Activated CD4-positive, alpha-beta T cell treated with anti-CD3 and anti-CD28 coated beads, Interleukin-2, amount 10 ng/mL, durations not matched to agents 7 days and 5 days (primary cell): Measurements from ENCODE around the gene FYB2. TPM values are rescaled to one million over a fixed set of nuclear protein-coding genes. Genes with fewer than 3 reads are reported as not detected.

Experiments
- CTCF ChIA-PET: fragments of 350-600 bp; sonication (Branson Sonifier 250); formaldehyde crosslinking; loops from one replicate; lab custom pipeline; 2021; ENCODE audit warnings: antibody characterized with exemption; lab: Charles Lee
- POLR2A ChIA-PET: fragments of 350-600 bp; sonication (Branson Sonifier 250); formaldehyde crosslinking; loops from one replicate; lab custom pipeline; 2021; ENCODE audit warnings: antibody characterized with exemption; lab: Charles Lee
- DNase-seq: peaks from one replicate; pipeline ENCODE4 v3.0.0-alpha.2; 2020
- H3K27ac Mint-ChIP-seq: one replicate; pipeline ENCODE4 v1.8.0; 2021; ENCODE audit warnings: mild to moderate bottlenecking, moderate library complexity, mixed read lengths
- H3K27me3 Mint-ChIP-seq: one replicate; pipeline ENCODE4 v1.8.0; 2021; ENCODE audit warnings: mixed read lengths
- H3K36me3 Mint-ChIP-seq: one replicate; pipeline ENCODE4 v1.8.0; 2021; ENCODE audit warnings: low read depth, mixed read lengths
- H3K4me1 Mint-ChIP-seq: one replicate; pipeline ENCODE4 v1.8.0; 2021; ENCODE audit warnings: mixed read lengths
- H3K4me3 Mint-ChIP-seq: one replicate; pipeline ENCODE4 v1.8.0; 2021; ENCODE audit warnings: mild to moderate bottlenecking, moderate library complexity, mixed read lengths
- H3K9me3 Mint-ChIP-seq: one replicate; pipeline ENCODE4 v1.8.0; 2021; ENCODE audit warnings: mixed read lengths
- total RNA-seq, 2 experiments: library from RNA; stranded (reverse); gene quantifications; one replicate each; pipeline ENCODE4 v1.2.3, GENCODE V29; 2021

Gene FYB2
- total RNA-seq, 2 experiments from 2014 or later = not detected

DNA sequence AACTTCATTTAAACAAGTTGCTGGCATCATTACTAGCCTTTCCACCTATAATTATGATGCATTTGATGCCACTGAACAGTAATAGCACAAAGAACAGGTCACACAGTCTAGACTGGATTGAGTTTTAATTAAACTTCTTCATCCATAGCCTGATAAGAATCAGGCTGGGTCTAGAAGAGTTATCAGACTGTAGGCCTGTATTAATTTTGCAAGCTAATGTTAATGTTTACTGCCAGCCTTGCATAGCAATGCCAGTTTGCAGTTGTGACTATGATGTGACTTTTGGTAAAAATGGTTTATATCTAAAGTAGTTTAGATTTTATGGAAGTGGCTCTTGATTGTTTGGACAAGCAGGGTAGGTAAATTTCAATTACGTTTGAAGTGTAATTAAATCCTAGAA lies 106.1 kb downstream of the FYB2 start:
- Mint-ChIP-seq H3K27me3 (peaks cover 12% of the 10 kb centered on the region), H3K4me1 (no peaks in the 10 kb centered on the region), H3K4me3 (no peak overlapping the region), H3K36me3 (no peaks in the 10 kb centered on the region), H3K9me3 (no peaks in the 10 kb centered on the region), H3K27ac (no peak overlapping the region)
- no peak for DNase-seq
- ChIA-PET CTCF (no interaction called here), POLR2A (no interaction called here)

DNA sequence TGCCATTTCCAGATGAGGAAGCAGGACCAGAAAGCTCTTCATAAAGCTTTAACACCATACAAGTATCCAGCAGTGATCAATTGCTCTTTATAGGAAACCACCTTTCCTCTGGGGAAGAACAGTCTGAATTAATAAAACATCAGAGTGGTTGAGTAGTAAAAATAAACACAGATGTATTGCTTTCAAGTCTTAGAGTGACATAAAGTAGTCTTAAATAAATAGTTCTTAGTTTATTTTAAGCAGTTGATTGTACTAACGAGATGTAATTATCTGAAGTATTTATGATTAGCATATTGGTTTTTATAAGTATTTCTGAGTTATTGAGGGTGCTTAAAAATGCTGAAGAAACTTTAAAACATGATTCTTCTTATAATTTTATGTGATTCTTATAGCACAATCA lies 107.1 kb downstream of the FYB2 start:
- no peak overlapping the region for H3K27ac Mint-ChIP-seq
- ChIA-PET CTCF (interaction anchor here (0.6 kb wide), 1 partner anchor 1392 kb away, joined by 3 read pairs; no protein-coding TSS in a partner anchor), POLR2A (no interaction called here)
- no peaks in the 10 kb centered on the region for H3K9me3 Mint-ChIP-seq
- no peaks in the 10 kb centered on the region for H3K36me3 Mint-ChIP-seq
- peaks cover 14% of the 10 kb centered on the region for H3K27me3 Mint-ChIP-seq
- no peaks in the 10 kb centered on the region for H3K4me1 Mint-ChIP-seq
- no peak for DNase-seq
- H3K4me3 Mint-ChIP-seq = no peak overlapping the region

DNA sequence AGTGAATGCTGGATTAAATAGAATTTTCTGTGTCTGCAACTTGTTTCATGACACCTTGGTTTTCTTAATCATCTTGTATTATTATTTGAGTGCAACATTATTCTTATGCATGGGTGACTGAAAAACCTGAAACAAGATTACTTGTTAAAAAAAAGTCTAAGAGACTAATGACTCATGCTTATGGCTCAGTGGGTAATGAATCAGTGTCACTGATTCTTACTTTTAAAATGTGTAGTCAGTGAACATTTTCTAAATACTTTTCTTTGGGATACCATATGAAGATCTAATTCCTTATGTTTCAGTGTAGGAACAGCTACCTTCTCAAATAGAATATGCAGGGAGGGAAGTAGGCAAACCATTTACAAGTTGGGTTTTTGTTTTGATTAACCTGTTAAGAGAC lies 108.6 kb downstream of the FYB2 start:
- Mint-ChIP-seq H3K4me3 (no peak overlapping the region), H3K9me3 (no peaks in the 10 kb centered on the region), H3K36me3 (no peaks in the 10 kb centered on the region), H3K27me3 (peaks cover 14% of the 10 kb centered on the region), H3K4me1 (no peaks in the 10 kb centered on the region), H3K27ac (no peak overlapping the region)
- POLR2A ChIA-PET = no interaction called here
- DNase-seq = no peak
- CTCF ChIA-PET = no interaction called here

DNA sequence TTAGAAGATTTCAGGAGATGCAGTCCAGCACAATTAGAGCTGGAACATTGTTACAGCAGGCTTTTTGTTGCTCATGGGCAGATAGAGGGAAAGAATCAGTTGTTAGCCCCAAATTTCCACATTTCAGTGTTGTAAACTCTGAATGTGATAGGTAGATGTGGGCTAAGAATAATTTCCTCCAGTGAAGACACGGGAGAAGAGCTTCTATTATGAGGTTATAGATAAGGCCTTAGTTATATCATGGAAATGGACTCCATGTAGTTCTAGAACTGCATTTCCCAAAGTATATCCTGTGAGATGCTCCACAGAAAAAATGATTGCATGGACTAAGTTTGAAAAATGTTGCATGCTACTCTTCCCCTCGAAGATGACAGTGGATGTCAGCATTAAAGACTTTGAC lies 109.2 kb downstream of the FYB2 start:
- no peak for DNase-seq
- H3K4me1 Mint-ChIP-seq = no peaks in the 10 kb centered on the region
- H3K36me3 Mint-ChIP-seq = no peaks in the 10 kb centered on the region
- H3K27ac Mint-ChIP-seq = no peak overlapping the region
- H3K9me3 Mint-ChIP-seq = no peaks in the 10 kb centered on the region
- peaks cover 14% of the 10 kb centered on the region for H3K27me3 Mint-ChIP-seq
- CTCF ChIA-PET = no interaction called here
- H3K4me3 Mint-ChIP-seq = no peak overlapping the region
- POLR2A ChIA-PET = no interaction called here

DNA sequence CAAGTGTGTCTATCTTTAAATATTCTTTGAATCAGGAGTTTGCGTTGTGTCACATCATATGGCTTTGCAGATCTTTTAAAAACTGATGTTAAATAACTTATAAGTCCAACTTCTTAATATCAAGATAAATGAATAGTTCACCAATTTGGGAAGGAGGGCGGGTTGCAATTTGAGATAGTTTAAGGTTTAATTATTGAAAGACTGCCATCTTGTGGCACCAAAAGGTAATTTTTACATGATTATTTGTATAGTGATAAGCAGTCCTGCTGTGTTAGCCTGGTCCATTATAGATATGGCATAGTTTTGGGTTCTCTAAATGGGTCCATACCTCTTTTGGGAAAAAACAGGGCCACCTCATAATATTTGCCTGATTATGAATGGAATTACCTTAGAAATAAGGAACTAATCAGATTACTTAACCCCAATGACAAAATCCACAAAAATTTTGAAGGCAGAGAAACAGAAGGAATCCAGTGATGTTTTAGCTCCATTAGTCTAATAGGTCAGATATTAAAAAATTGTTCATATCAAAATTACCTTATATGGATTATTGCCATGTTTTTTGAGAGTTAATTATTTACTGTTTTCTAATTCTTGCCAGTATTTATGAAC lies 109.8 kb downstream of the FYB2 start:
- no peak overlapping the region for H3K27ac Mint-ChIP-seq
- no peaks in the 10 kb centered on the region for H3K9me3 Mint-ChIP-seq

DNA sequence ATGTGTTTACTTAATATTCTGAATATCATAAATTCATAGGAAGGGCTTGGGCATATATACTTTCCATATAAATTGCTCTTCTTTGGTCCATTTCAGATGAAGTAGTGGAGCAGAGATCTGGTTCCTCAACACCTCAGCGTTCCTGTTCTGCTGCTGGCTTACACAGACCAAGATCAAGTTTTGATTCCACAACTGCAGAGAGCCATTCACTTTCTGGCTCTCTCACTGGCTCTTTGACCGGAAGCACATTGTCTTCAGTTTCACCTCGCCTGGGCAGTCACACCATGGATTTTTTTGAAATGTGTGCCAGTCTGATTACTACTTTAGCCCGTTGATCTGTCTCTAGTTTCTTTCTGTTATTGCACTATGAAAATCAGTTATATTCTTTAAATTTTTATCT lies 111.8 kb downstream of the FYB2 start:
- H3K27me3 Mint-ChIP-seq = peaks cover 12% of the 10 kb centered on the region
- H3K4me3 Mint-ChIP-seq = no peak overlapping the region
- no peaks in the 10 kb centered on the region for H3K9me3 Mint-ChIP-seq
- ChIA-PET CTCF (no interaction called here), POLR2A (no interaction called here)
- no peaks in the 10 kb centered on the region for H3K4me1 Mint-ChIP-seq
- no peak for DNase-seq
- H3K36me3 Mint-ChIP-seq = no peaks in the 10 kb centered on the region
- H3K27ac Mint-ChIP-seq = no peak overlapping the region

More for the DNA sequence above, 109.8 kb downstream of the FYB2 start:
- Mint-ChIP-seq H3K4me3 (no peak overlapping the region), H3K36me3 (no peaks in the 10 kb centered on the region), H3K4me1 (no peaks in the 10 kb centered on the region), H3K27me3 (peaks cover 14% of the 10 kb centered on the region)
- peak; percentile 8 for DNase-seq
- ChIA-PET CTCF (no interaction called here), POLR2A (no interaction called here)

DNA sequence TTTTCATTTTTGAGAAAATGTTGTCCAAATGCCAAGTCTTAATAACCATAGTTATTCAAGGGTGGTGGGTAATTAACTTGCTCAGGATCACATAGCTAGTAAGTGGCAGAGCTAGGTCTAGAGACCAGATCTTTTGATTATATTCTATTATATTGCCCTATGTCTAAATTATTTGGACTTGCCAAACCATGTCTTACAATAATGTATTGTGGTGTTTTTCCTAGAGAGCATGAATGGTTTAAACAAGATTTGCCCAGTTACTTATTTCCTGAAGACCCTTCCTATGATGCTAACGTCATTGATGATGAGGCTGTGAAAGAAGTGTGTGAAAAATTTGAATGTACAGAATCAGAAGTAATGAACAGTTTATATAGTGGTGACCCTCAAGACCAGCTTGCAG lies 115.5 kb downstream of the FYB2 start:
- no peak for DNase-seq
- no peaks in the 10 kb centered on the region for H3K36me3 Mint-ChIP-seq
- no peaks in the 10 kb centered on the region for H3K9me3 Mint-ChIP-seq

DNA sequence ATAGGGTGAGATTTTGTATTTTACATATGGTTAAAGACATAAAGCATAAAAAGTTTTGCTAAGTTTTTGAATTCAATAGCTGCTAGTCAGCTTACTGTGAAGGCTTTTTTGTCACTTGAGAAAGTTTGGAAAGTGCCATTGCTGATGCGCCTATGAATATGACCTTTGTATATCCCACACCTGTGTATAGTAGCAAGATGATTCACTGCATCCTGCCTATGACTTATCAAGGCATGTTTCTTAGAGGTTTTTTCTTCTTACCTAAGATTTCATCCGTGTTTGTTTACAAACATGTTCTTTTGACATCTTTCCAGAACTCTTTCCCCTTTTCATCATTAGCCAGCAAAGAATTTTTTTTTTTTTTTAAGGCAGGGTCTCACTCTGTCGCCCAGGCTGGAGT lies 122.5 kb downstream of the FYB2 start:
- POLR2A ChIA-PET = no interaction called here
- no peak for DNase-seq
- Mint-ChIP-seq H3K27ac (no peak overlapping the region), H3K9me3 (no peaks in the 10 kb centered on the region), H3K4me3 (no peak overlapping the region), H3K36me3 (no peaks in the 10 kb centered on the region), H3K27me3 (peaks cover 2% of the 10 kb centered on the region), H3K4me1 (no peaks in the 10 kb centered on the region)
- CTCF ChIA-PET = no interaction called here

More for the DNA sequence above, 115.5 kb downstream of the FYB2 start:
- Mint-ChIP-seq H3K27ac (no peak overlapping the region), H3K4me3 (no peak overlapping the region), H3K27me3 (peaks cover 6% of the 10 kb centered on the region), H3K4me1 (no peaks in the 10 kb centered on the region)
- ChIA-PET CTCF (no interaction called here), POLR2A (no interaction called here)

DNA sequence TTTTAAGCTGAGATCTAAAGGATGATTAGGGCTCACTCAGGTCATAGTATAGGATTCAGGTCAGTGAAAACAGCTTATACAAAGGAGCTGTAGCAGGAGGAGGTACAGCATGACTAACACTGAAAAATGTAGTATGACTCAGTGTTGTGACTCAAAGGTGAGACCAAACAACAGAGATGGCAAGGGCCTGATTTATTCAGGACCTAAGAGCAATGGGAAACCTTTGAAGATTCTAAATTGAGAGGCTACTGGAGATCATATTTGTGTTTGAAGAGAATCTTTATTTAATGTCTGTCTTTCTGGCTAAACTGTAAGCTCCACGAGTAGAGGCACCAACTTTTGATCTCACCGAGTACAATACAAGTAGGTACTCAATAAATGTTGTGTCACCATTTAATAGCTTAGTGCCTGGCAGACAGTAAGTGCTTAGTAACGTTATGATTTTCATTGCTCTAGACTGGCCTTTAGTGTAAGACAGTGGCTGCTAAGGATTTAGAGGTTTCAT lies 130.6 kb downstream of the FYB2 start:
- no peak overlapping the region for H3K4me3 Mint-ChIP-seq
- no peaks in the 10 kb centered on the region for H3K27me3 Mint-ChIP-seq
- H3K27ac Mint-ChIP-seq = no peak overlapping the region
- ChIA-PET POLR2A (no interaction called here), CTCF (no interaction called here)
- no peak for DNase-seq
- no peaks in the 10 kb centered on the region for H3K36me3 Mint-ChIP-seq
- H3K4me1 Mint-ChIP-seq = no peaks in the 10 kb centered on the region
- H3K9me3 Mint-ChIP-seq = peaks cover 2% of the 10 kb centered on the region

DNA sequence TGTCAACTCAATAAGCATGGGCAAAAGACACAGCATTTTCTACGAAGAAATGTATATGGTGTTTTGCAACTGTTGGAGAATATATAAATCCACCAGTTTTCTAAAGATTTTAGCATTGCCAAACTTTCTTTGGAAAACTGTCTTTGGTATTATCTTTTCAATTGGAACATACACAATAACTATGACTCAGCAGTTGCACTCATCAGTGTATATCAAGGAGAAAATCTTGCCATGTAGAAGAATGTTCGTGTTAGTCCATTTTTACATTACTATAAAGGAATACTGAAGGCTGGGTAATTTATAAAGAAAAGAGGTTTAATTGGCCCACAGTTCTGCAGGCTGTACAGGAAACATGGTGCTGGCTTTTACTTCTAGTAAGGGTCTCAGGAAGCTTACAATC lies 133.0 kb downstream of the FYB2 start:
- DNase-seq = no peak
- Mint-ChIP-seq H3K36me3 (no peaks in the 10 kb centered on the region), H3K27ac (no peak overlapping the region), H3K9me3 (peaks cover 2% of the 10 kb centered on the region), H3K27me3 (no peaks in the 10 kb centered on the region), H3K4me3 (no peak overlapping the region), H3K4me1 (no peaks in the 10 kb centered on the region)
- CTCF ChIA-PET = no interaction called here
- POLR2A ChIA-PET = no interaction called here

DNA sequence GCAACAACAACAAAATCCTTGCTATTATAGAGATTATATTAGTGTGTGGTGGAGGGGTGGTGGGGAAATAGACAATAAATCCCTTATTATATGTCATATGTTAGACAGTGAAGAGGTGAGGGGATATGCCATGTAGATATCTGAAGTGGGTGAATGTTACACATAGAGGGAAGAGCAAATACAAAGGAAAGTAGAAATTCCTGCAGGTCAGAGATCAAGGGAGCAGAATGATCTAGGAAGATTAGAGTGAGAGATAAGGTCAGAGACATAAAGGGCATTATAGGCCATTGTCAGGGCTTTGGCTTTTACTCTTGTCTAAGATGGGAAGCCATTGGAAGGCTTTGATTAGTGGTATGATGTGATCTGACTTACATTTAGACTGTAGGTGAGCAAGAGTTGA lies 135.6 kb downstream of the FYB2 start:
- POLR2A ChIA-PET = no interaction called here
- H3K4me1 Mint-ChIP-seq = no peaks in the 10 kb centered on the region
- CTCF ChIA-PET = no interaction called here

DNA sequence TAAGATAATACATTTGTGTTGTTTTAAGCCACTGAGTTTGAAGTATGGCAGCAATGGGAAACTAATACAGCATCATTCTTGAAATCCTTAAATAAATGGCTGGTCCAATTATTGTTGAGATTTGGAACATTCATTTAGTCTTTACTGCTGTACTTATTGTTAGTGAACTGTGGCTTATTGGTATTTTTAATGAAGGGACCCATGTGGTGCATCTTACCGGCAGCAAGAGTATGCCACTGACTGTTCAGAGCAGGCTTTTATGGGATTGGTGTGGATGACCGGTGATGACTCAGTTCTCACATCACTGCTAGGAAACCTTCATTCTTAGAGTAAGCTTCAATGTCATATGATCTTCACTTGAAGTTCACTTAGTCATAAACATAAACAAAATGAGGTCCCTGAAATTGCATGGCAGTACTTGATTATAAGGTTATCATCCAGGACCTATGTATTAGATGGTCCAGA lies 142.6 kb downstream of the FYB2 start:
- Mint-ChIP-seq H3K4me3 (no peak overlapping the region), H3K27me3 (peaks cover 2% of the 10 kb centered on the region), H3K27ac (no peak overlapping the region), H3K36me3 (no peaks in the 10 kb centered on the region), H3K4me1 (no peaks in the 10 kb centered on the region), H3K9me3 (no peaks in the 10 kb centered on the region)
- POLR2A ChIA-PET = no interaction called here
- DNase-seq = no peak
- CTCF ChIA-PET = no interaction called here

More for the DNA sequence above, 135.6 kb downstream of the FYB2 start:
- no peaks in the 10 kb centered on the region for H3K27me3 Mint-ChIP-seq
- H3K4me3 Mint-ChIP-seq = no peak overlapping the region
- DNase-seq = no peak
- H3K9me3 Mint-ChIP-seq = peaks cover 2% of the 10 kb centered on the region
- no peak overlapping the region for H3K27ac Mint-ChIP-seq
- H3K36me3 Mint-ChIP-seq = no peaks in the 10 kb centered on the region

DNA sequence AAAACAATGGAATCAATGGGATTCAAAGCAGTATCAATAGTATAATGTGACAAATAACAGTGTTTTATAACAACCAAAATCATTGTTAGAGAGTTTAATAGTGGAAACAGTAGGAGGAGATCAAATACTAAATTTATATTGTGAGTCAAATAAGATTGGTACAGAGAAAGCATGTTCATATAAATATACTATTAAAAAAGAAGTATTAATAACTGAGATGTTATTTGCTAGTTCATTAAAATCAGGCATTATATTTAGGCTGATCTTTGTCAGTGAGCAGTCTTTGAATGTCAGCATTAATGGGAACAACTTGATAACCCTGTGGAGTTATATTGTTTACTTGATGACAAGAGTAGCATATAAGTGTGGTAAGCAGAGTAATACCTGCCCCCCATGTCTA lies 143.4 kb downstream of the FYB2 start:
- POLR2A ChIA-PET = no interaction called here
- CTCF ChIA-PET = no interaction called here
- Mint-ChIP-seq H3K36me3 (no peaks in the 10 kb centered on the region), H3K27me3 (peaks cover 2% of the 10 kb centered on the region), H3K4me1 (no peaks in the 10 kb centered on the region), H3K4me3 (no peak overlapping the region), H3K9me3 (no peaks in the 10 kb centered on the region), H3K27ac (no peak overlapping the region)
- DNase-seq = no peak

DNA sequence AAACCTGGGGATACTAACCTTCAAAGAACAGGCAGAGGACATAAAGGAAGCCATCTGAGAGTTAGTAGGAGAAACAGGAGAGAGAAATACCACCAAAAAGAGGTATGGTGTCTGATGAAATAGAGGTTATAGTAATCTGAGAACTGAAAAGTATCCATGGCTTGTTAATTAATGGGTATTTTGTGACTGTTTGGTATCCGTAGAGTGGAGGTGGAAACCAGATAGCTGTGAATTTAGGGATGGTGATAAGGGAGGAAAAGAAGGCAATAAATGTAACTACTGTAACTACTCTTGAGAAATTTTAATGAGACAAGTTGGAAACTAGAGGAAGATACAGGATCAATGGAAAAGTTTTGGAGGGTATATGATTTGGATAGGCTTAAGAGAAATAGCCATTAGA lies 146.6 kb downstream of the FYB2 start:
- H3K36me3 Mint-ChIP-seq = no peaks in the 10 kb centered on the region
- H3K27me3 Mint-ChIP-seq = peaks cover 5% of the 10 kb centered on the region
- H3K4me3 Mint-ChIP-seq = no peak overlapping the region
- H3K27ac Mint-ChIP-seq = no peak overlapping the region
- CTCF ChIA-PET = no interaction called here
- POLR2A ChIA-PET = no interaction called here
- no peaks in the 10 kb centered on the region for H3K9me3 Mint-ChIP-seq
- H3K4me1 Mint-ChIP-seq = no peaks in the 10 kb centered on the region
- no peak for DNase-seq
